NCI-H146 treated with DMSO at 0.1 percent for 48 hours (cell line): ENCODE measurements around the gene VPS72.

ENCODE experiments used
- DNase-seq: peaks from one replicate; lab custom pipeline; 2025; ENCODE audit not compliant: unreplicated experiment; lab: John Stamatoyannopoulos, UW

Gene VPS72

DNA sequence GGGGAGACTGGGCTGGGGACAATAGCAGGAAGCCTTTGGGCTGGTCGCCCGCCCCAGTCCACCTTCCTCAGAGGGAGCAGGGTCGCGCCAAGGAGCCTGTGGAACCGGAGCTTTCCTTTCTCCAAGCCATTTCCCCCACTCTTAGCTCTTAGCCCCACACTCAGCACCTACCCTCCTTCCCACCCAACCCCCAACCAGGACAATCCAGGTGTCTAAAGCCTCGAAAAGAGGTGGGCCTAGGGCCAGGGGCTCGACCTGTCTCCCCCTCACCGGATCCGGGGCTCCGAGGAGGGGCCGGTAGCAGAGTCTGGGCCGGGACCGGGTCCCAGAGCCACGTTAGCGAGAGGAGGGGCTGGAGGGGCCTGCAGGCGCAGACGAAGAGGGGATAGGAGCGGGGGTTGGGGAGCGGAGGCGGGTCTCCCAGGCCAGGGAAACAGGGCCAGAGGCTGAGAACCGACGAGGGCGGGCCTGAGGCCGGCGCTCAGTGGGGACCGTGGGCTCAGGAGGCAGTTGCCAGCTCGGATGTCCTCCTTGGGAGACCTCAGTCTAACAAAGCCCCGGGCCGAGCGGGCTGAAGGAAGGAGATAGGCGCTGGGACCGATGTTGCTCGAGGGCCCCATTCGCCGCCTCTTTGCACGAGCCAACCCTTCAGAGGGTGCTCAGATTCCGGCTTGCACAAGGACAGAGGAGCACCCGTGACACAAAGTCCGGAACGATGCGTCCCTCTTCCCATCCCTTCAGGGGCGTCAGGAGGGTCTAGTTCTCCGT is 44.5 kb downstream of the VPS72 start:
- no peak for DNase-seq

DNA sequence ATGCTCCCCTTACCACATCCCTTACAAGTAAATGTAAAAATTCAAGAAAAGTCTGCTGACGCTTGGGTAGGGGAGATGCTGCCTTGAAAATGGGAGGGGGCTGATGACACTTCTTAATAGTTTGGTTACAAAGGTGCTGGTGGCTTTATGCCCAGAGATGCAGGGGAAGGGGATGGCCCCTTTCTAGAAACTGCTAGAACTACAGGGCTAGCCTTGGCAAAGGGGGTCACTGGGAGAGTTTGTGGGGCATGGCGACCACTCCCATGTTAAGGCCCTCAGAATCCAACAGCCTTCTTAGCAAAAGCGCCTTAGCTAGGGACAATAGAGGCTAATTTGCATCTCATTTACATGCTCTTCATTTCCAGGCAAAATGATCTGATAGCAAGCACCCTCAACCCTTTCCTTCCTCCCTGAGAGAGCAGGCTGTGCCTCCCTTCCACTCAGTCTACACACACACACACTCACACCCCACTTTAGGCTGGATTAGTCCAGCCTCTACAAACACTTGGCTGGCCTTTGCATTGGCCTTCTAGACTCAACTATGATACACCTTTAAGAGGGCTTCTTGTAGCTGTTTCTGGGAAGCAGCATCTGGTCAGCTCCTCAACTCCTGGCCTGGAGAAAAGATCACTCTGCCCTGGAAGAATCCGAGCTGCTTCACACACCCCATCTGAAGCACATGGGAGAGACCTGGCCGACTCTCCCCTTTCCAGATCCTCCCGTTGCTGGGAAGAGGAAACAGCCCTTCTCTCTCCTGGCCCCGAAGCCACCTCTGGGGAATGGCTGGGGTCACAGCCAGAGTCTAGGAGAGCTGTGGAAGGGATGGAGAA is 45.3 kb downstream of the VPS72 start:
- no peak for DNase-seq

DNA sequence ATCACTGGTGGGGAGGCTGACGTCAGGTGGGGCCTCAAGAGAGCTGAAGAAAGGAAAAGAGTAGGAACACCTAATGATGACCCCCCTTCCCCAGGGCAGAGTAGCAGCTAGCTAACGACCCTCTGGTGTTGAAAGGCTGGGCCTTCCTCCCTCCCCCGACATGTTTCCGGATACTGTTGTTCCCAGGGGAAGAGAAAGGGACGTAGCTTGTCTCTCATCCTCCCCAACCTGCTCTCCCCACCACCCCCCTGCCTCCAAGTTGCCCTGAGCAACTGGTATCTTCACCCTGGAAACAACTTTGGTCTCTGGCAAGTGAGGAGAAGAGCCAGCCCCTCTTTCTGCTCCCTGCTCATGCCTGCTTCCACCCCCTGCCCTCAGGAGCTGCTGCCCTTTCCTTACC is 46.0 kb downstream of the VPS72 start:
- no peak for DNase-seq

GRCh38 chr1:151143057-151143435 is 47.0 kb downstream of the VPS72 start:
- no peak for DNase-seq

DNA sequence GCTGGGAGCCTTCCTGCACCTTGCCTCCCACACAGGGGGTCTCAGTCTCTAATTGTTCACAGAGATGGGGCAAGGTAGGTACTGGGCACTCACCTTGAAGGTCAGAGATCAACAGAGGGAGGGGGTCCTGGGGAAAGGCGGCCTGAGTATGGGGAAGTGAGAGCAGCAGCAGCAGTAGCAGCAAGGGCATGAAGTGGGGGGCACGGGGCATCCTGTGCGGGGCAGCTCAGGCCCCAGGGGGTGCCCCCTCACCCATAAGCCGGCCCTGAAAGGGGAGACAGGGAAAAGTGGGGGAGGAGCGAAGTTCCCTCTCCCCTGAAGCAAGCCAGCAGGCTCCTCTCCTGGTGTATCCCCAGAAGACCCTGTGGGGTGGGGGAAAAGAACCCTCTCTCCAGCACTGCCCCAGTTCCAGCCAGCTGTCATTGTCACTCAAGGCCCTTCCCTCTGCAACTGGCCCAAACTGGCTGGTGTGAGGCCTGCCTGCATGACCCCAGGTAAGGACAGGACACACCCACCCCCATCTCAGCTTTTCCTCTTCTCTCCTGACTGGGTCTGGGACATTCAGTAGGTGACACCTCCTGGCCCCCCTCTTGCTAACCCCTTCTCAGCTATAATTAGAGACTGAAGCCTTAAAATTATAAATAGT is 47.5 kb downstream of the VPS72 start:
- no peak for DNase-seq

- DNase-seq: no peak
Measured at GRCh38 chr1:151137789-151138188, 52.2 kb downstream of the VPS72 start.

DNA sequence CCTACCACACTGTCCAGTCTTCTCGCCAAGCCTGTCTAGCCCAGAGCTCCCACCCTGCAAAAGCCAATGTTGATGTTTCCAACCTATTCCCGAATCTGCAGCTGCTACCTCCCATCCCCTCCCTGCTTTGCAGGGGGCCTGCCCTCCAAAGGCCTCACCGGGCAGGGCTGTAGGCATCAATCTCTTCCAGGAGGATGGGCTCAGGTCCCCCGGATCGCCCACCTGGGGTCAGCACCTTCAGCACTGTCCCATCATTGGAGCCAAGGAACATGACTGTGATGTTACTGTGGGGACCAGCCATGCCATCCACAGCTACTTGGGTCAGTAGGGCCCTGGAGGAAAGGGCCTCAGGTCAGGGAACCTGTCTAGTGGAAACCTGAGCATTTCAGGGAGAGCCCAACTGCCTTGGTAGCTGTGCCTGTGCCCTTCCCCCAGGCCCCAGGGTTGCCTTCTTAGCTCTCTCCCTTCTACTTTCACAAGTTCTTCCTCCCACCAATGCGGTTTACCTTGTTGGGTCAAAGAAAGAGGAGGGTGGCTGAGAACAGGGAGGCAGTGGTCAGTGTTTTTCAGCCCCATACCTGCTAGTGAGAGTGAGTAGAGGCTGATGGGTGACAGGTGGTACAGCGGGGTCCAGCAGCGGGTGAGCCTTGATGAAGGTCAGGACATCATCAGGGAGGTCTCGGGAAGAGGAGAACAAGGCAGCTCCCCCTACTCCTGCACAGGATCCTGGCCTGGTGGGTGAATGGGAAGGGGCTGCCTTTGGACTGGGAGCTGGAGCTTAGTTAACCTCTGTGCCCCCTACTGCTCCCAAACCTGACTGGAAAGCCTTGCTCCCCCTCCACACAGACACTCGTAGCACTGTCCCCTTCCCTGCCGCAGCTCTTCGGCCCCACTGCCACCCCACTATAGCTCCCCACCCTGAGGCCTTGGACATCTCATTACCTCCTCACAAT is 54.3 kb downstream of the VPS72 start:
- DNase-seq: no peak

- DNase-seq: no peak
Measured at GRCh38 chr1:151134991-151135390, 55.0 kb downstream of the VPS72 start.

DNA sequence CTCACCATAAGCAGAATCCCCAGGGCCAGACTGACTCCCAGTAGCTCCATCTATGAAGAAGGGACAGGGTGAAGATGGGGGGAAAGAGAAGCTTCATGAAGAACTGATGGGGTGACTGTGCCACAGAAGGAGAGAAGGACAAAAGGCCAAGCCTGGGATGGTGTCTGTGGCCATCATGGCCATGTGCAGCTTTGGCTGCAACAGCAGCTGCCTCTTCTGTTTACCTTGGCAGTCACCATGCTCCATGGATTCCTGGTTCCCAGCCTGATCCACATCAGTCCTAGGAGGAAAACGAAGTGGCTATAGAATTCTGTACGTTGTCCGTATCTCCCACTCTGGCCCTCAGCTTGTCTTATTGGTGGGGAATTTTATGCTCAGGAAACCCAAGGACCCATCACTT is 55.6 kb downstream of the VPS72 start:
- DNase-seq: no peak

GRCh38 chr1:151133018-151133806 is 56.8 kb downstream of the VPS72 start:
- no peak for DNase-seq

DNA sequence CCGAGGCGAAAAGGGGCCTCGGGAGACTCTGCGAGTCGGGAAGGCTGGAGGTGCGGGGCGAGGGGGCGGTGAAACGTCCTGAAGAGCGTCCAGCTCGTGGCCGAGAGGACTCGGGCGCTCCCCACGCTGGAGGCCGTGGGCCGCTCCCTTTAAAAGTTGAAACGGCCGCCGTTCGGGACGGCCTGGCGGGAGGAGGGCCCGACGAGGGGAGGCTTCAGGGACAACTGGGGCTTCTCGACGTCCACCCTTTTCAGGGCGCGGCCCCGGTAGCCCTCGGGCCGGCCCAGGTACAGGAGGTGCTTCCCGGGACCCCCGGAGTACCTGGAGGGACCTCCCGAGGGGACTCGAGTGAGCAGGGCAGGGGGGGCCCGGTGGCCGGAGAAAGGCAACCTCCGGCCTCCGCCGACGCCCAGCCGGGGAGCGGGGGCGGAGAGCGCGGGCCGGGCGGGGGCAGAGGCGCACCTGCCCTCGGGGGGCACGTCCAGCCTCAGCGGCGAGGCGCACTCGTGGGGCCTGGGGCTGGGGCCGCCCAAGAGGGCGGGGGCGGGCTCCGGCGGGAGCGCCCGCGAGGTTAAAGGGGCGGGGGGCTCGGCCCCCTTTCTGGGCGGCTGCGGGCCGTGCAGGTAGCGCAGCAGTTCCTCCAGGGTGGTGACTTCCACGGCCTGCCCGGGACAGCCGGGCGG is 57.5 kb downstream of the VPS72 start:
- no peak for DNase-seq

DNA sequence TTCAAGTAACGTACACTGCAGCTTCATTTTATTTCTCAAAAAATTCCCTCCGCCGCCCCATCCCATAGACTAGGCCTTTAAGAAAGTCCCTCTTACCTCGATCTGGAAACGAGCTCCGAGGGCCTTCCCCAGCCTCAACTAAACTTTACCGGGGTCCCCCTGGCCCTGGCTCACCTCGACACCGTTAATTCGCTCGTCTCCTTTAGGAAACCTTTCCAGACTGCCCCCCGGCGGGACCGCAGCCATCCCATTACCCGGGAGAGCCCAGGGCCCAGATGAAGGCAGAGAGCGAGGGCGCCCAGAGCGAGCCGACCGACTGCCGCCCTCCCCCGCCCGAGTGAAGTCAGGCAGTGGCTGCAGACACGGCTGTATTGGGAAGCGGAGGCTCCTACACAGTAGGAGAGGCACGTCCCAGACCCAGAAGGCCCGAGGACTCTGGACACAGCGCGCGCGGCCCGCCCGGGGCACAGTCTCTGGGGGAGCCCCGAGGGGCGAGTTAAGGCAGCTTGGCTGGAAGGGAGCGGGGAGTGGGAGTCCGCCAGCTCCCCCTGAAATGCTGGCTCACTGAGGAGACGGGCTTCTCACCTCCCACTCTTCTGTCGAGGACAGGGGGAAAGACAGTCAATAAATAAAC is 58.2 kb downstream of the VPS72 start:
- no peak for DNase-seq

DNA sequence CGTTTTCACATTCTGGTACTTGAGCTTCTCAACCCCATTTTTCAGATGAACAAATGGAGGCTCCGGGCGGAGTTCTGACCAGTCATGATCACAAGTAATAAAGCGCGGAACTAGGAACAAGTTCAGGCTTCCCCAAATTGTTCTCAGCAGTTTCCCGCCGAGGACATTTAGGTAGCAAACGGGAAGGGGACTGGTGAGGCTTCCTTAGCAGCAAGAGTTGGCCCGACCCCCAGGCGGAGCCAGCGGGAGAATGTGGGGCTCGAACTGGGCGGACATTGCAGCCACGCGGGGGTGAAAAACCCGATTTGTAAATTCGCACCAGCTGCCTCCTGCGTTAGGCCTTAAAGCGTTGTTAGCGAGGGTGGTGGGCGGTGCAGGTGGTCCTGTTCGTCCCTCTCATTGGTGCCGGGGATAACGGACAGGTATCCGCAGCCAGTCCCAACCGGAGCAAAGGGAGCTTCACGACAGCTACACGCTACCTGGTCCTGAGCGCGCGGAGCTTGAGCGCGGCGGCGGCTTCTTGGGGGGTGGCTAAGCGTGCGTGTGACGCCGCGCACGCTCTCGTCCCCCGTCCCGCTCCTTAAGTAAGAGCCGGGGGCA is 58.9 kb downstream of the VPS72 start:
- no peak for DNase-seq

- DNase-seq: no peak
Measured at GRCh38 chr1:151128800-151129199, 61.2 kb downstream of the VPS72 start.
